DMS53 treated with DMSO at 0.1 percent for 48 hours (cell line): ENCODE results near the gene LAD1.

Experiments
- DNase-seq: peaks from one replicate; lab custom pipeline; 2025; ENCODE audit not compliant: unreplicated experiment; lab: John Stamatoyannopoulos, UW

The LAD1 gene

GRCh38 chr1:201350361-201350725 lies 48.8 kb downstream of the LAD1 start:
- no peak for DNase-seq

GRCh38 chr1:201349092-201349491 lies 50.0 kb downstream of the LAD1 start:
- DNase-seq = no peak

GRCh38 chr1:201348211-201348566 lies 50.9 kb downstream of the LAD1 start:
- no peak for DNase-seq

GRCh38 chr1:201347498-201348210 lies 51.5 kb downstream of the LAD1 start:
- DNase-seq = no peak

- no peak for DNase-seq
These were observed 52.1 kb downstream of the LAD1 start for GRCh38 chr1:201346987-201347386.

GRCh38 chr1:201346337-201346939 lies 52.7 kb downstream of the LAD1 start:
- peak; percentile 43 for DNase-seq

GRCh38 chr1:201345081-201345355 lies 54.1 kb downstream of the LAD1 start:
- DNase-seq = no peak

GRCh38 chr1:201344206-201345080 lies 54.7 kb downstream of the LAD1 start:
- no peak for DNase-seq

- no peak for DNase-seq
These were observed 57.7 kb downstream of the LAD1 start for GRCh38 chr1:201341377-201341776.

GRCh38 chr1:201336711-201337450 lies 62.2 kb downstream of the LAD1 start:
- no peak for DNase-seq

- DNase-seq = no peak
These were observed 63.2 kb downstream of the LAD1 start for GRCh38 chr1:201335901-201336300.

GRCh38 chr1:201335174-201335870 lies 63.8 kb downstream of the LAD1 start:
- no peak for DNase-seq

- no peak for DNase-seq
These were observed 64.6 kb downstream of the LAD1 start for GRCh38 chr1:201334325-201335173.

GRCh38 chr1:201332616-201333335 lies 66.3 kb downstream of the LAD1 start:
- DNase-seq = no peak

- no peak for DNase-seq
These were observed 67.1 kb downstream of the LAD1 start for GRCh38 chr1:201332021-201332420.

GRCh38 chr1:201331166-201331565 lies 68.0 kb downstream of the LAD1 start:
- DNase-seq = no peak
